Nephron (organoid): ENCODE results near the gene SETD3.
A peak's percentile ranks its signal among the peaks of the same experiment; 100 is the strongest.

Source experiments
- H3K27ac Mint-ChIP-seq, 3 experiments: 2 replicates each; pipeline ENCODE4 v1.8.0; 2020; ENCODE audit warnings: mixed read lengths in 3 of 3, mild to moderate bottlenecking in 2 of 3, moderate library complexity in 1 of 3
- H3K27me3 Mint-ChIP-seq: 2 replicates; pipeline ENCODE4 v1.8.0; 2021; ENCODE audit warnings: low read depth, mild to moderate bottlenecking, moderate library complexity, mixed read lengths
- H3K36me3 Mint-ChIP-seq: 2 replicates; pipeline ENCODE4 v1.8.0; 2020; ENCODE audit warnings: low read depth, mixed read lengths
- H3K4me1 Mint-ChIP-seq: 2 replicates; pipeline ENCODE4 v1.8.0; 2020; ENCODE audit warnings: mixed read lengths
- H3K4me3 Mint-ChIP-seq, 3 experiments: 2 replicates each; pipeline ENCODE4 v1.8.0; 2020; ENCODE audit warnings: mild to moderate bottlenecking in 3 of 3, mixed read lengths in 3 of 3, moderate library complexity in 2 of 3
- H3K9me3 Mint-ChIP-seq: 2 replicates; pipeline ENCODE4 v1.8.0; 2020; ENCODE audit warnings: mixed read lengths
- TF ChIP-seq, protein P1 (sequence below), 3 experiments: fragments of 200-600 bp; sonication (generic); IDR thresholded peaks; one replicate each; pipeline ENCODE4 v1.5.0; 2021; ENCODE audit warnings: antibody characterized with exemption in 3 of 3; ENCODE audit not compliant: unreplicated experiment in 3 of 3

The SETD3 gene

DNA sequence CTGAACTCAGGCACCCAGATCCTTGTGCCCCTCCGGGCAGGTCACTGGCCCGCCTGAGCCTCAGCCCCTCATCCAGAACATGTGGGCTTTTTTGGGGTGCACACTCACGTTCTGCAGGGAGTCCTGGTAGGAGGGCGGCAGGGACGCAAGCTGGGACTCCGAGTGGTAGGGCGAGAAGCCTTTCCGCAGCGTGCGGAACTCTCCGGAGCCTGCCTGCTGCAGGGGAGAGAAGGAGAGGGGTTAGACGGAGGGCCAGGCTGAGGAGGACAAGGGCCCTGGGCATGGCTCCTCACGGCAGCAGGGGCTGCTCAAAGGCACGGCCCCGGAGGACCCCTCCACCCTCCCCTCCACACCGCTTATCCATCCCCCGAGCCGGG lies 41.4 kb upstream of the SETD3 start:
- TF ChIP-seq, protein P1, sequence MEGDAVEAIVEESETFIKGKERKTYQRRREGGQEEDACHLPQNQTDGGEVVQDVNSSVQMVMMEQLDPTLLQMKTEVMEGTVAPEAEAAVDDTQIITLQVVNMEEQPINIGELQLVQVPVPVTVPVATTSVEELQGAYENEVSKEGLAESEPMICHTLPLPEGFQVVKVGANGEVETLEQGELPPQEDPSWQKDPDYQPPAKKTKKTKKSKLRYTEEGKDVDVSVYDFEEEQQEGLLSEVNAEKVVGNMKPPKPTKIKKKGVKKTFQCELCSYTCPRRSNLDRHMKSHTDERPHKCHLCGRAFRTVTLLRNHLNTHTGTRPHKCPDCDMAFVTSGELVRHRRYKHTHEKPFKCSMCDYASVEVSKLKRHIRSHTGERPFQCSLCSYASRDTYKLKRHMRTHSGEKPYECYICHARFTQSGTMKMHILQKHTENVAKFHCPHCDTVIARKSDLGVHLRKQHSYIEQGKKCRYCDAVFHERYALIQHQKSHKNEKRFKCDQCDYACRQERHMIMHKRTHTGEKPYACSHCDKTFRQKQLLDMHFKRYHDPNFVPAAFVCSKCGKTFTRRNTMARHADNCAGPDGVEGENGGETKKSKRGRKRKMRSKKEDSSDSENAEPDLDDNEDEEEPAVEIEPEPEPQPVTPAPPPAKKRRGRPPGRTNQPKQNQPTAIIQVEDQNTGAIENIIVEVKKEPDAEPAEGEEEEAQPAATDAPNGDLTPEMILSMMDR (IDR thresholded peaks at IDR 0.05; ENCODE audit: unreplicated experiment in 3 of 3): no peak
- no peaks in the 10 kb centered on the region for H3K27me3 Mint-ChIP-seq
- H3K4me1 Mint-ChIP-seq: peaks cover 39% of the 10 kb centered on the region
- H3K36me3 Mint-ChIP-seq: no peaks in the 10 kb centered on the region
- H3K4me3 Mint-ChIP-seq: peak overlapping the region in 2 of 3 experiments; percentile 40 to 56
- peak overlapping the region; percentile 80 to 86 (median 83) for H3K27ac Mint-ChIP-seq
- no peaks in the 10 kb centered on the region for H3K9me3 Mint-ChIP-seq

DNA sequence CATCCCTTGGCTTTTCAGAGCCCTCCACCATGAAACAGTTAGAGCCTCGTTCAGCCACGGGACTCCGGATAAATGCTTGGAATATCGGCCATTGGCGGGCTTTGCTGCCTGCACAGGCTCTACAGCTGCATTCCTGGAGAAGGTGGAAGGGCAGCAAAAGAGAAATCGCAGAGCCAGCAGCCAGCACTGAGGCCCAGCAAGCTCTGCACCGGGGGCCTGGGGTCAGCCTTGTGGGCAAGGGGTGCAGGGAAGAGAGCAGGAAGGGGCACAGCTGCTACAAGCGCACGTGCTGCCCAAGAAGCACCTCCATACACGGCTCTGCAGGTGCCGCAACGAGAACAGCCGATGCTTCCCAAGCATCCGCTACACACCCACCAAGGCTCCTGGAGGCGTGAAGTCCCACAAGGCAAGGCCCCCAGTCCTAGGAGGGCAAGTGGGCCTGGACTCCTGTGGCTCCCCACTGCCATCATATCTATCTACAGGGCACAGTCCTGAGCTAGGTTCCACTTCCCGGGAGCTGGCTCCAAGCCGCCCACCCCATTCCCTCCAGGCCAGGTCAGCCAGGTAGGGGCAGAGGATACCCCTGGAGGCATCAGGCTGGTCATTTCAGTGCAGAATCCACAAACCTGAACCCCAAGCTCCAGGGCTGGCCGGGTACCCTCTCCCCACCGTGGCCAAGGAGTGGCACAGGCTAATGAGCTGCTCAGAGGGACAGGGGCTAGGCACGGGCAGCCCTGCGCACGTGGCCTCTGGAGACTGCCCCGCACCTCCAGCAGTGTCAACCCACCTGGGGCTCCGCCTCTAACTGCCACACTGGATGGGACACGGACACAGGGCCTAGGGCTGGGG lies 40.7 kb upstream of the SETD3 start:
- Mint-ChIP-seq H3K36me3 (no peaks in the 10 kb centered on the region), H3K4me3 (peak overlapping the region in 1 of 3 experiments; percentile 27), H3K27me3 (no peaks in the 10 kb centered on the region), H3K9me3 (no peaks in the 10 kb centered on the region), H3K27ac (peak overlapping the region; percentile 35 to 59 (median 43)), H3K4me1 (peaks cover 39% of the 10 kb centered on the region)
- TF ChIP-seq, protein P1 (IDR thresholded peaks at IDR 0.05; ENCODE audit: unreplicated experiment in 3 of 3): no peak

DNA sequence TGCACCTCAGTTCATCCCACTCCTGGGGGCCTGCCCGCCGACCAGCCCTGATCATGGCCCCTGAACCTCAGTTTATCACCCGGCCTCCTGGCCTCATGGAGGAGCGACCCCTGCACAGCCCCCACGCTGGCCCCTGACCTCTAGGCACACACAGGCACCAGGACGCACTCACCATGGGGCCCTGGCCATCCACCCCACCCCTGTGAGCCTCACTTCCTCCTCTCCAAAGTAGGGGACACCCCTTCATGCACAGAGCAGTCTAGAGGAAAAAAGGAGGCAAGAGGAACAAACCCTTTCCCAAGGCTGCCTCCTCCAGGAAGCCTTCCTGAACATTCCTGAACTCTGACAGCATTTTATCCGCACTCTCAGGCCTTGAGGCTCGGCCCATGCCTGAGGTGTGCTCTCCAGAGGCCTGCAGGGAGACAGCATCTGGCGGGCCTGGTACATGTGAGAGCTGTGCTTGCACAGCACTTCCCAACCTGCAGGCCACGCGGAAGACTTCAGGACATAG lies 40.0 kb upstream of the SETD3 start:
- H3K27me3 Mint-ChIP-seq: no peaks in the 10 kb centered on the region
- peaks cover 39% of the 10 kb centered on the region for H3K4me1 Mint-ChIP-seq
- peak overlapping the region in 1 of 3 experiments; percentile 27 for H3K4me3 Mint-ChIP-seq
- no peaks in the 10 kb centered on the region for H3K36me3 Mint-ChIP-seq
- H3K27ac Mint-ChIP-seq: peak overlapping the region in 2 of 3 experiments; percentile 35 to 59
- H3K9me3 Mint-ChIP-seq: no peaks in the 10 kb centered on the region
- TF ChIP-seq, protein P1 (IDR thresholded peaks at IDR 0.05; ENCODE audit: unreplicated experiment in 3 of 3): no peak

DNA sequence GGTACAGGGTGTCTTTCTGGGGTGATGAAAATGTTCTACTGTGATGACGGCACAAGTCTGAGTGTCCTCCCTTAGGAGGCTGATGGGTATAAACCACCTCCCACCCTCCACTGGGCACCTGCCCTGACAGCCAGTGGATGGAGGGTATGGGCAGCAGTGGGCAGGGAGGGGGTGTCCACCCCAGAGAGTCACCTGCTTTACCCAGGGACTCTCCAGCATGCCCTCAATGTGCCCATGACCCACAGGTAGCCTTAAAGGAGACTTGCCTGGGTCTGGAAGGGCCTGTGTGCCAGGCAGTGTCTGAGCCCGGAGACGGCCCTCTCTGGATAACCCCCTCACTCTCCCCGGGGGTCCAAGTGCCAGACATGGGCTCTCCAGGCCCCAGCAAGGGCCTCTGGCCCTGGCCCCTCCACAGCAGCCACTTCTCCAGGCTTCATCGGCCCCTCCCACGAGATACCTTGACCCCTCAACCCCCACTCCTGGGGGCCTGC lies 39.3 kb upstream of the SETD3 start:
- Mint-ChIP-seq H3K36me3 (no peaks in the 10 kb centered on the region), H3K9me3 (no peaks in the 10 kb centered on the region), H3K4me1 (peaks cover 36% of the 10 kb centered on the region), H3K4me3 (no peak overlapping the region), H3K27ac (peak overlapping the region in 1 of 3 experiments; percentile 40), H3K27me3 (no peaks in the 10 kb centered on the region)
- TF ChIP-seq, protein P1 (IDR thresholded peaks at IDR 0.05; ENCODE audit: unreplicated experiment in 3 of 3): no peak

DNA sequence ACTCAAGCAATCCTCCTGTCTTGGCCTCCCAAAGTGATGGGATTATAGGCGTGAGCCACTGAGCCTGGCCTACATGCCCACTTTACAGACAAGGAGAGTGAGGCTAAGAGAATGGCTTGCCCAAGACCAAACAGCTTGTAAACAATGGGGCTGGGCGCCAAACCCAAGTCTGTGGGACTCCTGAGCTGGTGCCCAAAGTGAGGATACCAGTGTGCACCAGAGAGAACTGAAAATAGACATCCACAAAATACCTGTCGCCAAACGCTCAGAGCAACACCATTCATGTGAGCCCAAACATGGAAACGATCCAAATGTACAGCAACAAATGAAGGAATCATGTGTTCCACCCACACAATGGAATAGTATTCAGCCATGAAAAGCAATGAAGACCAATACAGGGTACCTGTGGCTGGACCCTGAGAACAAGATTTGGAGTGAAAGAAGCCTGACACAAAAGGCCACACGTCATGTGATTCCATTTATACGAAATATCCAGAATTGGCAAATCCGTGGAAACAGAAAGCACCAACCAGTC lies 38.8 kb upstream of the SETD3 start:
- no peaks in the 10 kb centered on the region for H3K27me3 Mint-ChIP-seq
- TF ChIP-seq, protein P1 (IDR thresholded peaks at IDR 0.05; ENCODE audit: unreplicated experiment in 3 of 3): no peak
- no peaks in the 10 kb centered on the region for H3K36me3 Mint-ChIP-seq
- peak overlapping the region in 2 of 3 experiments; percentile 28 to 40 for H3K27ac Mint-ChIP-seq
- H3K4me1 Mint-ChIP-seq: peaks cover 30% of the 10 kb centered on the region
- H3K4me3 Mint-ChIP-seq: no peak overlapping the region
- no peaks in the 10 kb centered on the region for H3K9me3 Mint-ChIP-seq
